ENCODE results near the gene ICAM5. TPM values are rescaled to one million over a fixed set of nuclear protein-coding genes. Genes with fewer than 3 reads are reported as not detected.
"Not testable (repeated sequence)": the region's sequence is repeated elsewhere in the genome, so short reads cannot be mapped to it uniquely, and the experiment has no call there.

The ICAM5 gene
- total and polyA plus RNA-seq, 2 experiments from 2014 or later, result 21.0 to 53.0 TPM

DNA sequence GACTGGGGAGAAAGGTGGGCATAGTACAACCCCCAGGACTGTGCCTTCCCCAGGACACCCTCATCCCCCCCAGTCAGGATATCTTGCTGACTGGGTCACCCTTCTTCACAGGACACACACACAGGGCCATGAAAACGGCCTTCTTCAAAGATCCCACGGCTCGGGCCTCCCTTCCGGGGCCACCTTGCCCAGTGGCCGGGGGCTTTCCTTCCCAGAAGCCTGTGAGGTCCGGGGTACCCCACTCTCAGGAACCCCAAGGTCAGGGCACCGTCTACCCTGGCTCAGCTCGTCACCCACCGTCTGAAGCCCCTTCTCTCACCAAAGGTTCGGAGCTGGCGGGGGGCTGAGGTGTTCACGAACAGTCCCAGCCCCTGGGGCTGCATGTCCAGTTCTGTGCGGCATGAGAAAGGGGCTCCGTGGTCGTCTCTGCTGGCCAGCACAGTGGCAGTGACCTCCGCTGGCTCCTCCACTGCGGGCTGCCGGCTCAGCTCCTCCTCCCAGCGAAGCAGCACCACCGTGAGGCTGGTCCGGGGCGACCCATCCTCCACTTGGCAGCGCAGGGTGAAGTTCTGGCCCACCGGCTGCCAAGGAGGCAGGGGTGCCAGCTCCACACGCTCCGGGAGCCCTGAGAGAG lies 45.7 kb downstream of the ICAM5 start:
- TF ChIP-seq, protein P1, sequence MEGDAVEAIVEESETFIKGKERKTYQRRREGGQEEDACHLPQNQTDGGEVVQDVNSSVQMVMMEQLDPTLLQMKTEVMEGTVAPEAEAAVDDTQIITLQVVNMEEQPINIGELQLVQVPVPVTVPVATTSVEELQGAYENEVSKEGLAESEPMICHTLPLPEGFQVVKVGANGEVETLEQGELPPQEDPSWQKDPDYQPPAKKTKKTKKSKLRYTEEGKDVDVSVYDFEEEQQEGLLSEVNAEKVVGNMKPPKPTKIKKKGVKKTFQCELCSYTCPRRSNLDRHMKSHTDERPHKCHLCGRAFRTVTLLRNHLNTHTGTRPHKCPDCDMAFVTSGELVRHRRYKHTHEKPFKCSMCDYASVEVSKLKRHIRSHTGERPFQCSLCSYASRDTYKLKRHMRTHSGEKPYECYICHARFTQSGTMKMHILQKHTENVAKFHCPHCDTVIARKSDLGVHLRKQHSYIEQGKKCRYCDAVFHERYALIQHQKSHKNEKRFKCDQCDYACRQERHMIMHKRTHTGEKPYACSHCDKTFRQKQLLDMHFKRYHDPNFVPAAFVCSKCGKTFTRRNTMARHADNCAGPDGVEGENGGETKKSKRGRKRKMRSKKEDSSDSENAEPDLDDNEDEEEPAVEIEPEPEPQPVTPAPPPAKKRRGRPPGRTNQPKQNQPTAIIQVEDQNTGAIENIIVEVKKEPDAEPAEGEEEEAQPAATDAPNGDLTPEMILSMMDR (IDR thresholded peaks at IDR 0.05; ENCODE audit: low read depth, low read length), result no peak

DNA sequence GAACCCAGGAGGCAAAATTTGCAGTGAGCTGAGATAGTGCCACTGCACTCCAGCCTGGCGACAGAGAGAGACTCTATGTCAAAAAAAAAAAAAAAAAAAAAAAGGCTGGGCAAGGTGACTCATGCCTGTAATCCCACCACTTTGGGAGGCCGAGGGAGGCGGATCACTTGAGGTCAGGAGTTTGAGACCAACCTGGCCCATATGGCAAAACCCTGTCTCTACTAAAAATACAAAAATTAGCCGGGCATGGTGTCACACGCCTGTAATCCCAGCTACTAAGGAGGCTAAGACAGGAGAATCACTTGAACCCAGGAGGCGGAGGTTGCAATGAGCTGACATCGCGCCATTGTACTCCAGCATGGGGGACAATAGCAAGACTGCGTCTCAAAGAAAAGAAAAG lies 47.0 kb downstream of the ICAM5 start:
- H3K4me3 ChIP-seq; H3K27ac ChIP-seq; DNase-seq (ENCODE audit: low read depth in 1 of 2, low spot score in 1 of 2); H3K9me3 ChIP-seq (ENCODE audit: low read depth); H3K36me3 ChIP-seq; H3K4me1 ChIP-seq (ENCODE audit: low read depth); H3K27me3 ChIP-seq: not testable (repeated sequence)

More for the DNA sequence above, 45.7 kb downstream of the ICAM5 start:
- no peaks in the 10 kb centered on the region for H3K9me3 ChIP-seq (ENCODE audit: low read depth)
- no peaks in the 10 kb centered on the region for H3K36me3 ChIP-seq
- peak in 1 of 2 donors; percentile 37 for DNase-seq (ENCODE audit: low read depth in 1 of 2, low spot score in 1 of 2)
- H3K4me3 ChIP-seq, result no peak overlapping the region
- H3K4me1 ChIP-seq (ENCODE audit: low read depth), result peaks cover 4% of the 10 kb centered on the region
- no peak overlapping the region for H3K27ac ChIP-seq
- H3K27me3 ChIP-seq, result no peaks in the 10 kb centered on the region

DNA sequence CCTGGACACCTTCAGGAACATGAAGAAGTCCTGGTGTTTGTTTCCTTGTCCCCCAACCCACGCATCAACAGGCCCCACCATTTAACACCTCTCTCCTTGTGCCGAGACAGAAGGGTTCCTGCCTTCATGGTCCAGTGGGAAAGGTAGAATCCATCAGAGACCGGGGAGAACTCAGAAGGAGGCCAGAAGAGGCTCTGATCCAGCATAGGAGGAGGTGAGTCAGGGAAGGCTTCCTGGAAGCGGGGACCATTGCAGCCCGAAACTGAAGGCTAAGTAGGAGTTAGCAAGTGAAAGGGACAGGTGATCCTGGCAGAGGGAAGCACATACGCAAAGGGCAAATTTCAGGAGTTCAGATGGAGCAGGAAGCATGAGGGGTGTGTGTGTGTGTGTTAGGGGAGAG lies 49.2 kb downstream of the ICAM5 start:
- H3K4me3 ChIP-seq, result no peak overlapping the region
- H3K36me3 ChIP-seq, result no peaks in the 10 kb centered on the region
- H3K27me3 ChIP-seq, result no peaks in the 10 kb centered on the region
- H3K27ac ChIP-seq, result no peak overlapping the region
- DNase-seq (ENCODE audit: low read depth in 1 of 2, low spot score in 1 of 2), result no peak
- TF ChIP-seq, protein P1 (IDR thresholded peaks at IDR 0.05; ENCODE audit: low read depth, low read length), result no peak
- H3K9me3 ChIP-seq (ENCODE audit: low read depth), result no peaks in the 10 kb centered on the region
- peaks cover 4% of the 10 kb centered on the region for H3K4me1 ChIP-seq (ENCODE audit: low read depth)

DNA sequence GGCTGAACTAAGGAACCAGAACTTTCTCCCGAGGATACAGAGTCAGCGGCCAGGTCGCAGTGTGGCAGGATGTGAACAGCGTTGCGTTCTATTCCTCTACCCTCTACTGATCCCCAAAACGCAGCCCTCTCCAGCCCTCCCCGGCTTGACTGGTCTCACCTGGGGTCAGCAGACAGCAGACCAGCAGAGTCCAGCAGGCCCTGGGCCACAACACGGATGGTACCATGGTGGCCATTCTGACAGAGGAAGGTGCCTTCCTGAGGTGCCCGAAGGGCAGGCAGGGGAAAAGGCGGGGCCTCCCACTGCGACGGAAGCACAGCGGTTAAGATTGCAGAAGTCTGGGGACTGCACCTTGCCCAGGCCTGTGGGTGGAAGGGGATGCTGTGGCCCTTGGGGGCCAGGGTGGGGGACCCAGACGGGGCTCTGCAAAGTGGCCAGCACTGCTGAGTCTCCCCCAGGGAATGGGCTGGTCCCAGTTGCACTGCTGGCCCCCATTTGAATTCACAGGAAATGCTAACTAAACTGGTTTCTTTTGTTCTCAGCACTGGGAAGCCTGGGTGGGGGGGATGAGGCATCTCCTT lies 49.7 kb downstream of the ICAM5 start, which contains the start of gene ICAM3:
TSS of gene ICAM3 (minus strand) at position 245 of the 581 bp plus-strand sequence. CDS start at position 235, 10 bp downstream.
- Histone ChIP-seq H3K9me3 (ENCODE audit: low read depth) (no peaks in the 10 kb centered on the region), H3K27ac (no peak within 1 kb of the TSS), H3K27me3 (no peaks in the 10 kb centered on the region), H3K4me1 (ENCODE audit: low read depth) (peaks cover 4% of the 10 kb centered on the region), H3K4me3 (no peak within 1 kb of the TSS), H3K36me3 (no peaks in the 10 kb centered on the region)
- TF ChIP-seq, protein P1 (IDR thresholded peaks at IDR 0.05; ENCODE audit: low read depth, low read length), result no peak
- DNase-seq (ENCODE audit: low read depth in 1 of 2, low spot score in 1 of 2), result no peak

DNA sequence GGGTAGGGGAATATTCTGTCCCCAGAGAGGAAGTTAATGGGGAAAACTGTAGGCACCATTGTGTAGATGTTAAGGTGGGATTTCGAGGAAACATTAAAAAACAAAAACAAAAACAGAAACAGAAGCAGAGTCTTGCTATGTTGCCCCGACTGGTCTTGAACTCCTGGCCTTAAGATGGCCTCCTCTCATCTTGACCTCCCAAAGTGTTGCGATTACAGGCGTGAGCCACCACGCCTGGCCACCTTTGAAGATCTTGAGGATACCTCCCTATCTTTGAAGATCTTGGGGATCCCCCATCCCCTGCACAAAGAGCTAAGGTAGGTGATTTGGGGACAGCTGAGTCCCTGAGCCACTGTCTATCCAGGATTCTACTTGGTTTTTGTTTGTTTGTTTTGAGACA lies 50.2 kb downstream of the ICAM5 start:
- Histone ChIP-seq H3K4me1 (ENCODE audit: low read depth) (peaks cover 4% of the 10 kb centered on the region), H3K27me3 (no peaks in the 10 kb centered on the region), H3K4me3 (no peak overlapping the region), H3K9me3 (ENCODE audit: low read depth) (no peaks in the 10 kb centered on the region), H3K27ac (no peak overlapping the region), H3K36me3 (no peaks in the 10 kb centered on the region)
- TF ChIP-seq, protein P1 (IDR thresholded peaks at IDR 0.05; ENCODE audit: low read depth, low read length), result no peak
- no peak for DNase-seq (ENCODE audit: low read depth in 1 of 2, low spot score in 1 of 2)

DNA sequence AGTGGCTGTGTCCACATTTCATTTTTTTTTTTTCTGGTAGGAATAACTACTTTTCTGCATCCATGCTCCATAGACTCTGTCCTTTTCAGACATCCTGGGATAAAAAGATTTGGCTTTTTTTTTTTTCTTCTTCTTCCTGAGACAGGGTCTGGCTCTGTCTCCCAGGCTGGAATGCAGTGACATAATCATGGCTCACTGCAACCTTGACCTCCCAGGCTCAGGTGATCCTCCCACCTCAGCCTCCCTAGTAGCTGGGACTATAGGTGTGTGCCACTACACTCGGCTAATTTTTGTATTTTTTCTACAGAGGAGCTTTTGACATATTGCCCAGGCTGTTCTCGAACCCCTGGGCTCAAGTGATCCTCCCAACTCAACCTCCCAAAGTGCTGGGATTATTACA lies 53.7 kb downstream of the ICAM5 start:
- Histone ChIP-seq H3K36me3 (no peaks in the 10 kb centered on the region), H3K4me3 (no peak overlapping the region), H3K4me1 (ENCODE audit: low read depth) (no peaks in the 10 kb centered on the region), H3K27ac (no peak overlapping the region), H3K9me3 (ENCODE audit: low read depth) (no peaks in the 10 kb centered on the region), H3K27me3 (no peaks in the 10 kb centered on the region)
- TF ChIP-seq, protein P1 (IDR thresholded peaks at IDR 0.05; ENCODE audit: low read depth, low read length), result no peak
- DNase-seq (ENCODE audit: low read depth in 1 of 2, low spot score in 1 of 2), result no peak

All from cardiac muscle cell (in vitro differentiated cells and primary cell).